ENCODE results near the gene CEP170B.
"Not testable (repeated sequence)": the region's sequence is repeated elsewhere in the genome, so short reads cannot be mapped to it uniquely, and the experiment has no call there.

The CEP170B gene

DNA sequence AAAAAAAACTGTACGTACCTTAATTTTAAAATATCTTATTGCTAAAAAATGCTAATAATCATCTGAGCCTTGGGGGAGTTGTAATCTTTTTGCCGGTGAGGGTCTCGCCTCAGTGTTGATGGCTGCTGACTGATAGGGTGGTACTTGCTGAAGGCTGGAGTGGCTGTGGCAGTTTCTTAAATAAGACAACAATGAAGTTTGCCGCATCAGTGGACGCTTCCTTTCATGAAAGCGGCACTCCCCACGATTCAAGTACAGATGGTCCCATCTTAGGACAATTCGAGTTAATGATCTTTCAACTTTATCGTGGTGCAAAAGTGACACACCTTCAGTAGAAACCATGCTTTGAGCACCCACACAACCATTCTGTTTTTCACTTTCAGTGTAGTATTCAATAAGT lies 52.0 kb downstream of the CEP170B start:
- TF ChIP-seq, protein P1, sequence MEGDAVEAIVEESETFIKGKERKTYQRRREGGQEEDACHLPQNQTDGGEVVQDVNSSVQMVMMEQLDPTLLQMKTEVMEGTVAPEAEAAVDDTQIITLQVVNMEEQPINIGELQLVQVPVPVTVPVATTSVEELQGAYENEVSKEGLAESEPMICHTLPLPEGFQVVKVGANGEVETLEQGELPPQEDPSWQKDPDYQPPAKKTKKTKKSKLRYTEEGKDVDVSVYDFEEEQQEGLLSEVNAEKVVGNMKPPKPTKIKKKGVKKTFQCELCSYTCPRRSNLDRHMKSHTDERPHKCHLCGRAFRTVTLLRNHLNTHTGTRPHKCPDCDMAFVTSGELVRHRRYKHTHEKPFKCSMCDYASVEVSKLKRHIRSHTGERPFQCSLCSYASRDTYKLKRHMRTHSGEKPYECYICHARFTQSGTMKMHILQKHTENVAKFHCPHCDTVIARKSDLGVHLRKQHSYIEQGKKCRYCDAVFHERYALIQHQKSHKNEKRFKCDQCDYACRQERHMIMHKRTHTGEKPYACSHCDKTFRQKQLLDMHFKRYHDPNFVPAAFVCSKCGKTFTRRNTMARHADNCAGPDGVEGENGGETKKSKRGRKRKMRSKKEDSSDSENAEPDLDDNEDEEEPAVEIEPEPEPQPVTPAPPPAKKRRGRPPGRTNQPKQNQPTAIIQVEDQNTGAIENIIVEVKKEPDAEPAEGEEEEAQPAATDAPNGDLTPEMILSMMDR (IDR thresholded peaks at IDR 0.05; ENCODE audit: borderline replicate concordance, insufficient read depth, low read depth, low read length): no peak
- H3K4me3 ChIP-seq (ENCODE audit: low read depth, low read length): no peak overlapping the region

DNA sequence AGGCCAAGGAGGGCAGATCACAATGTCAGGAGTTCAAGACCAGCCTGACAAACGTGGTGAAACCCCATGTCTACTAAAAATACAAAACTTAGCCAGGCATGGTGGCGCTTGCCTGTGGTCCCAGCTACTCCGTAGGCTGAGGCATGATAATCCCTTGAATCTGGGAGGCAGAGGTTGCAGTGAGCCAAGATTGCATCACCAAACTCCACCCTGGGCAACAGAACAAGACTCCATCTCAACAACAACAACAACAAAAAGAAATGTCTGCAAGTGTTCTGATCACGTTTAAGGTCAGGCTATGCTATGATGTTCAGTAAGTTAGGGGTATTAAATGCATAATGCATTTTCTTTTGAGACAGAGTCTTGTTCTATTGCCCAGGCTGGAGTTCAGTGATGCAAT lies 52.9 kb downstream of the CEP170B start:
- H3K4me3 ChIP-seq (ENCODE audit: low read depth, low read length): no peak overlapping the region
- TF ChIP-seq, protein P1 (IDR thresholded peaks at IDR 0.05; ENCODE audit: borderline replicate concordance, insufficient read depth, low read depth, low read length): no peak

DNA sequence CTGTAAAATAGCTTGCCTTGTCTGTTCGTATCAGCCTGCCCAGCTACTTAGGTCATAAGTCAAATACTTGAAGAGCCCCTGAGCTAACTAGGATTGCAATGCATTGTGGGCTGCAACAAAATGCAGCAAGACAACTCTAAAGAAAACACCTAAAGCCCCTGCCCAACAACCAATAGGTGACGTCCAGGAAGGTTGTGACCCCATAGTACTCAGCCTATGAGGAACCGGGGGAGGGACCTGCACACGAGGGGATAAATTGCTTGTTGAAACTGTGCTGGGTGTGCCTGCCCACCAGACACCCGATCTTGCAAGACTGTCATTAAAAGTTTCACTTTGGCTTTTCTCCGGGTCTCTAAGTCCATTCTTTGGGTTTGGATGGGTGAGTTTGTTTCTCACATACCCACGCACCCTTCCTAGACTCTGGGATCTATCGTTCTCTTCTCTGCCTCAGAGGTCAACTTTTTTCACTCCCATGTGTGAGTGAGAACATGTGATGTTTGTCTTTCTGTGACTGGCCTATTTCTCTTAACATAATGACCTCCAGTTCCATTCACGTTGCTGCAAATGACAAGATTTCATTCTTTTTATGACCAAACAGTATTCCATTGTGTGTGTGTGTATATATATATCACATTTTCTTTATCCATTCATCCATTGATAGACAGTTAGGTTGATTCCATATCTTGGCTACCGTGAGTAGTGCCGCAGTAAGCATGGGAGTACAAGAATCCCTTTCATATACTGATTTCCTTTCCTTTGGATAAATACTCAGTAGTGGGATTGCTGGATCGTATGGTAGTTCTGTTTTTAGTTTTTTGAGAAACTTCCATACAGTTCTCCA lies 54.3 kb downstream of the CEP170B start:
- not testable (repeated sequence) for H3K4me3 ChIP-seq (ENCODE audit: low read depth, low read length)

DNA sequence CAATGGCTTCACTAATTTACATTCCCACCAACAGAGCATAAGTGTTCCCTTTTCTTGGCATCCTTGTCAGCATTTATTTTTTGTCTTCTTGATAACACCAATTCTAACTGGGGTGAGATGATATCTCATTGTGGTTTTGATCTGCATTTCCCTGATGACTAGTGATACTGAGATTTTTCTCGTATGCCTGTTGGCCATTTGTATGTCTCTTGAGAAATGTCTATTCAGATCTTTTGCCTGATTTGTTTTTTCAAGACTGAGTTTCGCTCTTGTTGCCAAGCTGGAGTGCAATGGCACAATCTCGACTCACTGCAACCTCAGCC lies 54.9 kb downstream of the CEP170B start:
- TF ChIP-seq, protein P1 (IDR thresholded peaks at IDR 0.05; ENCODE audit: borderline replicate concordance, insufficient read depth, low read depth, low read length): no peak
- H3K4me3 ChIP-seq (ENCODE audit: low read depth, low read length): no peak overlapping the region

DNA sequence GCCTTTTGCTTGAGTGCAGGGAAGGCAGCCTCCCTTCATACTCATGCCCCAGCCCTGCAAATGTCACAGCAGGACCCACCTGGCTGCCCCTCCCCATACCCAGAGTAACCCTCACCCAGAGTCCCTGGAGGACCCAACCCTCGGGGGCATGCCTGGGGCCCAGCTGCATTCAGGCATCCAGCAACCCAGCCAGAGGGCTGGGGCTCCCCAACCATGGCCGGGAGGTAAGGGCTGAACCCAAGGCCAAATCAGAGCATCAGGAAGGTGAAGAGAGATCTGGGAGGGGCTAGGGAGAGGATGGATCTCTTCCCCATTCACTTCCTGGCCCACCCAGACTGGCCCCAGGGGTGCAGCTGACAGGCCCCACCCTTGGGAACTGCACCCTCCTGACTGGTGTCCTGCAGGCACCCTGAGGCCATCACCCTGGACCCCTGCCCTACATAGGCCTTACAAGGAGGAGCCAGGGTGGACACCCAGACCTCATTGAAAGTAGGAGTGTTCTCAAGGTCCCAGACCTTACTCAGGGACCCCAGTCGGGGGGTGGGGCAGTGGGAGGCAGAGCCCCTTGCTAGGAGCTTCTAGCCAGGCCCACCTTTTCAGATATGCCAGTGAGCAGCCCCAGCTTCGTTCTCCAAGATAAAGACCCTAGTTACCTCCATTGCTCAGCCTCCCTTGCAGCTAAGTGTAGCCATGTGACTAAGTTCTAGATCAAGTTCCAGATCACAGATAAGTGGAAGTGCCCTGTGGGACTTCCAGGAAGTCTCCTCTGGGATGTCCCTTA lies 58.8 kb downstream of the CEP170B start:
- TF ChIP-seq, protein P1 (IDR thresholded peaks at IDR 0.05; ENCODE audit: borderline replicate concordance, insufficient read depth, low read depth, low read length): no peak
- H3K4me3 ChIP-seq (ENCODE audit: low read depth, low read length): no peak overlapping the region

DNA sequence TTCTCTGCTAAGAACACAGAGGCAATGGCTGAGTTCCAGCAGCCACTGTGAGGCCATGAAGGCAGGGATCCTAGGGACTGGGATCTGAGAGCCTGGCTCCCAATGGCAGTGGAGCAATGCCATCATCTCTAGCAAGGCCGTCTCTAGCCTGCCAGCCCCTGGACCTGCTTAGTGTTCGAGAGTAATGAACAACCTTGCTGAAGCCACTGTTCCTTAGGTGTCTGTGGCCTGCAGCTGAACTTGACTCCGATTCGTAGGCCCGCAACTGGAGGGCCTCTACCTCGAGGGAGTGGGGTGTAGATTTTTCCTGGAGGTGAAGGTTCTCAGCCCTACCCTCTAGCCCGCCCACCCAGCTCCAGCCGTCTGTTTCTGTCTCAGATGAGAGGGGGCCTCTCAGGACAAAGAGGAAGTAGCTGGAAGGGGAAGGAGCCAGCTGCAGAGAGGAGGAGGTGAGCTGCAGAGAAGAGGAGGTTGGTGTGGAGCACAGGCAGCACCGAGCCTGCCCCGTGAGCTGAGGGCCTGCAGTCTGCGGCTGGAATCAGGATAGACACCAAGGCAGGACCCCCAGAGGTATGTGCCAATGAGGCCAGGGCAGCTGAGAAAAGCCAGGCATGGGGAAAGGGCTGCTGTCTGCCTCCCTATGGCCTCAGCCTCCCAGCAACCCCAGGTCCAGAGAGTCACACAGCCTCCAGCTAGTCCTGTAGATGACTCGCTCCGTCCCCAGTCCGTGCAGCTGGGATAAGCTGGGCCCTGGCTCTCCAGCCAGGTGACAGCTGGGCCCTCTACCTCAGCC lies 59.5 kb downstream of the CEP170B start, which contains the start of gene PLD4:
Gene PLD4, plus strand, starts transcription at position 459 of the 793 bp plus-strand sequence. CDS start 2,262 bp downstream, outside the sequence.
- H3K4me3 ChIP-seq (ENCODE audit: low read depth, low read length): peak within 1 kb of the TSS; percentile 60
- TF ChIP-seq, protein P1 (IDR thresholded peaks at IDR 0.05; ENCODE audit: borderline replicate concordance, insufficient read depth, low read depth, low read length): no peak

DNA sequence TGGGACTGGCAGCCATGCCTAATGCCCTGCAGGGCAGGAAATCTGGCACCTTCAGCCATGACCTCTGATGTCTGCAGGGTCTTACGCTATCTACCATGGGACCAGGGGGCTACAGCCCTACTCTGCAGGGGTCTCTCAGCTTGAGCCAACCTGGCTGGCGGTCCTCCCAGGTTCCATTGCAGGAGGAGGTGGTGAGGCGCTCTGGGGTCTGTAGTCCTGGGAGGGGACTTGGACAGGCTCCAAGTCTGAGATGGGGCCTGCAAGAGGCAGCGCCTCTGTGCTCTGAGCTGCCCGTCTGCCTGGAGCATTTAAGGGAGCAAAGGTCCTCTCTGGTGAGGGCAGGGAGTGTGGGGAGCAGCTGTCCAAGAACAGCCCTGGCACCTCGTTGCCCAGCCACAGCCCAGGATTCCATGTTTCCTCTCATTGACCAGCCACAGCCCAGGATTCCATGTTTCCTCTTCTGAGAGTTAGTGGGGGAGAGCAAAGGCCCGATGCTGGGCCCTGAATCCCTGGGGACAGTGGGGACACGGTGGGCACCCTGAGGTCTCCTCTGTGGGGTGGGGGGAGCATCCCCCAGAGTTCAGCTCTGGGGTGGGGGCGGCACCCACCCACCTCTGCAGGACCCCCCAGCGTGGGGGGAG lies 60.3 kb downstream of the CEP170B start:
- H3K4me3 ChIP-seq (ENCODE audit: low read depth, low read length): peak overlapping the region; percentile 60
- TF ChIP-seq, protein P1 (IDR thresholded peaks at IDR 0.05; ENCODE audit: borderline replicate concordance, insufficient read depth, low read depth, low read length): no peak
